Measurements from ENCODE around the gene DNLZ. TPM values are rescaled to one million over a fixed set of nuclear protein-coding genes. Genes with fewer than 3 reads are reported as not detected.

DNLZ gene
- total RNA-seq, 3 donors from 2014 or later = 35.4 to 57.4 (median 40.0) TPM

DNA sequence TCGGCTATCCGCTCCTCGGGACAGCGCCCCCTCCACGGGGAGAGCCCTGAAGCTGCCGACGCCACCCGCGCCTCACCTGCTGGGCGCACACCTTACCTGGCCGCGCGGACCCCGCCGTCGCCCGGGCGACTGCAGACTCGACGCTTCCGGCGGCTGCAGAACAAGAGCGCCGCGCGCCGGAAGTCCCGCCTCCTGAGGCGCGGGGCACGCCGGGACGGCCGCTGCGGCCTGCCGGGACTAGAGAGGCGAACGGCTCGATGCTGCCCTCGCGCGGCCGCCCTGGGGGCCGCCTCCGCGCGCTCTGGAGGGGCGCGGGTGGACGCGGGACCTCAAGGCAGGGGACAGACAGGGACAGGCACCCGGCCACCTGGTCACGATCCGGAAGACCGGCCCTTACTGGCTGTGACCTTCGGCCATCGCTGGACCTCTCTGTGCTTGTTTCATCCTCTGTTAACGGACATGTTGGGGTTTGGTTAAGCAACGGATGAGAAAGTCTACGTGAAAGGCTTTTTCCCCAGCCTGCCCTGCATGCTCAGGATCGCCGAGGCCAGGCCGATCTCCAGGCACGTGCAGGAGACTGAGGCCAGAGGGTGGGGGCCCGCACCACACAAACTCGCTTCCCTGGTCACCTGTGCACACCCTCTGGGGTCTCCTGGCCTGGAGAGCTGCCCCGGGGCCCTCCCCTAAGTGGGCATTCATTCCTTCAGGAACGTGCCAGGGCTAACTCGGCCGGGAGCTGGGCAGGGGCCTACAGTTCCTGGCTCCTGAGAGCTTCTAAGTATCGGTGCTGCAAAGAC, 36.7 kb upstream of the DNLZ start, which contains the start of gene SNAPC4:
SNAPC4 (minus strand) TSS at position 133 of the 797 bp plus-strand sequence. CDS start 1,742 bp downstream, outside the sequence.
- Histone ChIP-seq H3K27ac (peak within 1 kb of the TSS in 1 of 2 donors; percentile 1), H3K9me3 (no peaks in the 10 kb centered on the region), H3K27me3 (no peaks in the 10 kb centered on the region), H3K4me1 (peaks cover 4 to 5% of the 10 kb centered on the region in 2 donors), H3K4me3 (peak within 1 kb of the TSS; percentile 93 to 95 (median 94)), H3K36me3 (no peaks in the 10 kb centered on the region)
- DNase-seq (ENCODE audit: low spot score in 2 of 2) = peak; percentile 63 to 80
- TF ChIP-seq POLR2A (IDR thresholded peaks at IDR 0.05) = no peak
- TF ChIP-seq POLR2AphosphoS5 (IDR thresholded peaks at IDR 0.05) = peak; percentile 18 to 32 (median 19)
- TF ChIP-seq, protein P1, sequence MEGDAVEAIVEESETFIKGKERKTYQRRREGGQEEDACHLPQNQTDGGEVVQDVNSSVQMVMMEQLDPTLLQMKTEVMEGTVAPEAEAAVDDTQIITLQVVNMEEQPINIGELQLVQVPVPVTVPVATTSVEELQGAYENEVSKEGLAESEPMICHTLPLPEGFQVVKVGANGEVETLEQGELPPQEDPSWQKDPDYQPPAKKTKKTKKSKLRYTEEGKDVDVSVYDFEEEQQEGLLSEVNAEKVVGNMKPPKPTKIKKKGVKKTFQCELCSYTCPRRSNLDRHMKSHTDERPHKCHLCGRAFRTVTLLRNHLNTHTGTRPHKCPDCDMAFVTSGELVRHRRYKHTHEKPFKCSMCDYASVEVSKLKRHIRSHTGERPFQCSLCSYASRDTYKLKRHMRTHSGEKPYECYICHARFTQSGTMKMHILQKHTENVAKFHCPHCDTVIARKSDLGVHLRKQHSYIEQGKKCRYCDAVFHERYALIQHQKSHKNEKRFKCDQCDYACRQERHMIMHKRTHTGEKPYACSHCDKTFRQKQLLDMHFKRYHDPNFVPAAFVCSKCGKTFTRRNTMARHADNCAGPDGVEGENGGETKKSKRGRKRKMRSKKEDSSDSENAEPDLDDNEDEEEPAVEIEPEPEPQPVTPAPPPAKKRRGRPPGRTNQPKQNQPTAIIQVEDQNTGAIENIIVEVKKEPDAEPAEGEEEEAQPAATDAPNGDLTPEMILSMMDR (IDR thresholded peaks at IDR 0.05) = peak; percentile 58 to 93 (median 66)
- intact Hi-C loops (cut with DNase I; ENCODE audit: low total_unique reads) = no loop called here

DNA sequence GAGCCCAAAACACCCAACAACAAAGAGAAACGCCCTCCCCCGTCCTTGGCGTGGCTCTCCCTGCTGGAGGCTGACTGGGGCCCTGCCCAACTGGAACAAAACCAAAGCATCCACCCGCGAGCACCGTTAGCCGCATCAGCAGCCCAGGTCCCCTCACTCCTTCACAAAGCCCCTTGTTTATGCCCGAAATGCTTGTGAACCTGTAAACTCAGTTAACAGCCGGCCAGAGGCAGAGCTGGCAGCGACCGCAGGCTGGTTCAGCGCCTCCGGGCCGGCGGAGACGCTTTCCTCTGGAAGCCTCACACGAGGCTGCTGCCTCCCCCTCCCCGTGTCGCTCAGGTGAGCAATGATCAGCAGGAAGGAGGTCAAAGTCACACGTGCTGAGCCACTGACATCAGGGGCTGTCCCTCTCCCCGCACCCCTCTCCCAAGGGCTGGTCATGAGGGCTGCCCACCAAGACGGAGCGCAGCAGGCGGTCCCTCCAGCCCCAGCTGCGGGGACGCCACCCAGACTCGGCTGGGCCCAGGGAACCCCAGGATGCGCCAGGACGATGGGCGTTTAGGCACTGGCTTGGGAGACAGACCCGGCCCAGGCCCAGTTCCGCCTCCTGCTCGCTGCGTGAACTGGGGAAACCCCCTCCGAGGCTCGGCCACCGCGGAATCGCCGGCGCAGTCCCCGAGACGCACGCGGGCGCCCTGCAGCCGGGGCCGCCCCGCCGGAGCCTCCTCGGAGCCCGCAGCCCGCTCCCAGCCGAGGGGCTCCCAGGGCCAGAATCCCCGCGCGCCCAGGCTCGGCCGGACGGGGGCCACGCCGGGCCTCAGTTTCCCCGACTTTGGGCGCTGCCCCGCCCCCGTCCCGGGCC, 35.9 kb upstream of the DNLZ start:
- intact Hi-C loops (cut with DNase I; ENCODE audit: low total_unique reads) = no loop called here
- no peaks in the 10 kb centered on the region for H3K36me3 ChIP-seq
- H3K4me1 ChIP-seq = peaks cover 4 to 5% of the 10 kb centered on the region in 2 donors
- TF ChIP-seq POLR2A (IDR thresholded peaks at IDR 0.05) (no peak), POLR2AphosphoS5 (IDR thresholded peaks at IDR 0.05) (no peak)
- TF ChIP-seq, protein P1 (IDR thresholded peaks at IDR 0.05) = no peak
- no peak overlapping the region for H3K27ac ChIP-seq
- DNase-seq (ENCODE audit: low spot score in 2 of 2) = no peak
- H3K4me3 ChIP-seq = peak overlapping the region; percentile 93 to 95 (median 94)
- H3K9me3 ChIP-seq = no peaks in the 10 kb centered on the region
- H3K27me3 ChIP-seq = no peaks in the 10 kb centered on the region

DNA sequence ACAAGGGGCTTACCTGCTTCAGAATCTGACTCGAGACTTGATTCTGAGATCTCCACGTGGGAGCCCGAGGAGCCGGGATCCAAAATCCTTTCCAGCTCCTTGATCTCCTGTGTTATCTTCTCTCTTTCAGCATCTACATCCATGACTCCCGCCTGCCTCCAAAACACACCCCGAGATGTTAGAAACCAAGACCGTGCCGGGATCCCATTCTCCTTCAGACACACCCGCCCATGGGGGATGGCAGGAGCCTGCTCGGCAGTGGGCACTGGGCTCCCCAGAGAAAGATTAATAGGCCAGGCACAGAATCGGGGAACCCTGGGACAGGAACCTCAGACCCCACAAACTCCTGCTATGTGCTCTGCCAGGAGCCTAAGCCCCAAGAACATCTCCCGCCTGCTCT, 34.7 kb upstream of the DNLZ start:
- Histone ChIP-seq H3K9me3 (no peaks in the 10 kb centered on the region), H3K4me1 (peaks cover 4 to 5% of the 10 kb centered on the region in 2 donors), H3K27ac (no peak overlapping the region), H3K36me3 (no peaks in the 10 kb centered on the region), H3K4me3 (peak overlapping the region in 1 of 3 donors; percentile 94), H3K27me3 (no peaks in the 10 kb centered on the region)
- no peak for DNase-seq (ENCODE audit: low spot score in 2 of 2)
- intact Hi-C loops (cut with DNase I; ENCODE audit: low total_unique reads) = no loop called here
- TF ChIP-seq, protein P1 (IDR thresholded peaks at IDR 0.05) = no peak
- TF ChIP-seq POLR2AphosphoS5 (IDR thresholded peaks at IDR 0.05) (no peak), POLR2A (IDR thresholded peaks at IDR 0.05) (no peak)

DNA sequence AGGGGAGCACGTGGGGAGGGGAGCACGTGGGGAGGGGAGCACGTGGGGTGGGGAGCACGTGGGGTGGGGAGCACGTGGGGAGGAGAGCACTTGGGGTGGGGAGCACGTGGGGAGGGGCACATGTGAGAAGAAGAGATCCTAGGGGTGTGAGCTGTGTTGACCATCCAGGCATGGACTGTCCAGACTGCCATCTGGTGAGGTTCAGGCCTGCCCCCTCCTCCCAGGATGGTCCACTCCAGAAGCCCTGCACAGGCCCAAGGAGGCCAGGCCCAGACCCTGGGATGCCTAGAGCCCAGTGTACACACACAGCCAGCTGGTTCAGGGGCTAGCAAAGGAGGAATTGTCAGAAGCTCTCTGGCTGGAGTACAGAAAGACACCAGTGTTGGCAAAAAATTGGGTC, 34.1 kb upstream of the DNLZ start:
- no peaks in the 10 kb centered on the region for H3K9me3 ChIP-seq
- no peaks in the 10 kb centered on the region for H3K27me3 ChIP-seq
- intact Hi-C loops (cut with DNase I; ENCODE audit: low total_unique reads) = no loop called here
- TF ChIP-seq POLR2AphosphoS5 (IDR thresholded peaks at IDR 0.05) (no peak), POLR2A (IDR thresholded peaks at IDR 0.05) (no peak)
- TF ChIP-seq, protein P1 (IDR thresholded peaks at IDR 0.05) = no peak
- no peak for DNase-seq (ENCODE audit: low spot score in 2 of 2)
- H3K27ac ChIP-seq = no peak overlapping the region
- peaks cover 4 to 5% of the 10 kb centered on the region in 2 donors for H3K4me1 ChIP-seq
- no peak overlapping the region for H3K4me3 ChIP-seq
- no peaks in the 10 kb centered on the region for H3K36me3 ChIP-seq
